ENCODE results near the gene MFAP4.

The MFAP4 gene

DNA sequence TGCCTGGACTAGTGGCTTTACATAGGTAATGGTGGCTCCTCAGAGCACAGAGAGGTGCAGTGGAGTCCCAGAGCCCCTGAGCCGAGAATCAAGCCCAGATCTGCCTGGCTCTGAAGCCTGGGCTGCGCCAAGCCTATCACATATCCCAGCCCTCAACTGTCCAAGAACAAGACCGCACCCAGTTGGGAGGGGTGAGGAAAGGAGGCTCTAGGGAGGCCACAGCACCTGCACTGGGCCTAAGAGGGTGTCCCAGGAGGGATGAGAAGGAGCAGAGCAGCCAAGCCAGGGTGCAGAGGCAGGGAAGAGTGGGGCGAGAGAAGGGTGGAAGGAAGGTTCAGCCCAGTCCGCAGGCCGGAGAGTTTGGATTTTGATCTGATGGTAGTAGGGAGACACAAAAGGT lies 23.1 kb upstream of the MFAP4 start:
- ATAC-seq: no peak
- no peak for DNase-seq

GRCh38 chr17:19409509-19409908 lies 22.5 kb upstream of the MFAP4 start:
- ATAC-seq (peak; percentile 29), DNase-seq (no peak)

DNA sequence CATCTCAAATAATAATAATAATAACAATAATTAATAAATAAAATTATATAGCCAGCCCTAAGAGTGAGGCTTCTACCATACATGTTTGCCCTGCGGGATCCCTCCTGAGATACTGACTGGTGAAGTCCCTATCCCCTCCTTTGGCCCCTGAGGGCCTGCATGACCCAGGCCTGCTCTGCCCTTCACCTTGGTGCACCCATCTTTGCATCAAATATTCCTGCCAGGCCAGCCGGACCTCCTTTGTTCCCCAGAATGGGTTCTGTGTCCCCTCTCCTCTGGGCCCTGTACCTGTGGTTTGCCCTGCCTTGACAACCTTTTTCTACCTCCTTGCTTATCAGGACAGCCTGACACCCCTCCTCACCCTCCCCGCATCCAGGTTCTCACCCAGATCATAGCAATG lies 22.1 kb upstream of the MFAP4 start:
- no peak for ATAC-seq
- no peak for DNase-seq

DNA sequence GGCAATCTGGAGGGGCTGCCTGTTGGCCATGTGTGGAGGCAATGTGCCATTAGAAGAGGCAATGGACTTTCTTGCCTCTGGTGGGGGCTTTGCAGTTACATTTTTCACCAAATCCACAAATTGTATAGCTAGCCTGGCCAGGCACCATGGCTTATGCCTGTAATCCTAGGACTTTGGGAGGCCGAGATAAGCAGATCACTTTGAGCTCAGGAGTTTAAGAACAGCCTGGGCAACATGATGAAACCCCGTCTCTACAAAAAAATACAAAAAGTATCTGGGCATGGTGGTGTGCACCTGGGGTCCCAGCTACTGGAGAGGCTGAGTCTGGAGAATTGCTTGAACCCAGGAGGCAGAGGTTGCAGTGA lies 21.3 kb upstream of the MFAP4 start:
- DNase-seq (no peak), ATAC-seq (no peak)

DNA sequence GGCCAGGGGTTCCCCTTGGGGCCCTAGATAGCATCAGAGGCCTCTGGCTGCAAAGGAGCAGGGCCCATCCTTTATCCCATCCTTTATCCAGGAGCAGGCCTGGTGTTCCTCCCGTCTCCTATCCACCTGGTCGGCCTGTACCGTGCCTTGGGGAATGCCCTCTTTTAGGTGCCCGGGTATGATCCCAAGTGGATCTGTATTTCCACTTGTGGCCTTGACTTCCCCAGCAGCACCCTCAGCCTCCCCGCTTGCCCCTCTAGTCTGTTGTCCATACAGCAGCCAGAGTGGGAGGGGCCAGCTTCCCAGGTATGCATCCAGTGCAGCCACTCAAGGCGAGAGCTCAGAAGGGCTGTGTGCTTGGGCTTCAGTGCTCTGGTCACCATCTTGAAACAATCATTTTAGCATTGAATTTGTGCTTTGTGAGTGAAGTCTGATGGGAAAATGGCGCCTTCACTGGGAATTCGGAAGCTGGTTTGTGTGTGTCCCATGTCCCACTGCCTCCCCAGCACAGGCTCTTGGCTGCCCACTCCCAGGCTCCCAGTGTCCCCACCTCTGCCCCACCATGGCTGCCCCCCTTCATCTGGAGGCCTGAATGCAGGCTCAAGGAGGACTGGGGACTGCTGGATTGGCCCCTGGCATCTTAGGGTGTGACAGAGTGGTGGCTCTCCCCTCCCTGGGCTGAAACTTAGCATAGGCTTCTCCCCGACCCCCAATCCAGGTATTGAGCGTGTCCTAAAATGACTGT lies 20.8 kb upstream of the MFAP4 start:
- no peak for ATAC-seq
- DNase-seq: no peak

- DNase-seq (no peak), ATAC-seq (no peak)
These were observed 18.1 kb upstream of the MFAP4 start for GRCh38 chr17:19405114-19405513.

DNA sequence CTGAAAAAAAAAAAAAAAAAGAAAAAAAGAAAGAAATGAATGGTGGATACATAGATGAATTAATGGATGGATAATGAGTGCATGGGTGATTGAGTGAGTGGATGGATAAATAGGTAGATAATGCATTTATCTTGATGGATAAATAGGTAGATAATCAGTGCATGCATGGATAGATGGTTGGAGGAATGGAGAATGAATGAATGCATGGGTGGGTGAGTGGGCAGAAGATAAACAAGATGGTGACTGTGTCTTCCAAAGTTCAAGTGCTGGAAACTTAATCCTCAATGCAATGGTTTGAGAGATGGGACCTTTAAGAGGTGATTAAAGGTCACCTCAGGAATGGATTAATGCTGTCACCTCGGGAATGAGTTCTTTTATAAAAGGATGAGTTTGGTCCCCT lies 17.3 kb upstream of the MFAP4 start:
- DNase-seq (no peak), ATAC-seq (no peak)

DNA sequence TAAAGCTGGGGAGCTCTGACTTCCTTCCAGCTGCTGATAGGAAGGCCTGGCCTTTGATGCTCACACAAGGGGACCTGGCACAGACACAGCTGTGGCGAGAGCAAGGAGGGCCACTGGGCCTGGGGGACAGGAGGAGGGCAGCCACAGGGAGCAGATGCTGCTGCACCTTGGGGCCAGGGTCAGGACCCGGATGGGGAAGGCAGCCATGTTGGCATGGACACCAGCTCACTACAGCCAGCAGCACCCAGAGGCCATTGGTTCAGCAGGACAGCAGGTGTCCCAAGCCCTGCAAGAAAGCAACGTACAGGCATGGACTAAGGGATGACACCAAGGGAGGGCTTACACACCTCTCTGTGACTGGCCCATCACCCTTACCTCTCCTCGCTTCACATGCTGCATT lies 16.0 kb upstream of the MFAP4 start:
- no peak for ATAC-seq
- no peak for DNase-seq

- ATAC-seq (no peak), DNase-seq (no peak)
These were observed 15.2 kb upstream of the MFAP4 start for GRCh38 chr17:19402171-19402570.

DNA sequence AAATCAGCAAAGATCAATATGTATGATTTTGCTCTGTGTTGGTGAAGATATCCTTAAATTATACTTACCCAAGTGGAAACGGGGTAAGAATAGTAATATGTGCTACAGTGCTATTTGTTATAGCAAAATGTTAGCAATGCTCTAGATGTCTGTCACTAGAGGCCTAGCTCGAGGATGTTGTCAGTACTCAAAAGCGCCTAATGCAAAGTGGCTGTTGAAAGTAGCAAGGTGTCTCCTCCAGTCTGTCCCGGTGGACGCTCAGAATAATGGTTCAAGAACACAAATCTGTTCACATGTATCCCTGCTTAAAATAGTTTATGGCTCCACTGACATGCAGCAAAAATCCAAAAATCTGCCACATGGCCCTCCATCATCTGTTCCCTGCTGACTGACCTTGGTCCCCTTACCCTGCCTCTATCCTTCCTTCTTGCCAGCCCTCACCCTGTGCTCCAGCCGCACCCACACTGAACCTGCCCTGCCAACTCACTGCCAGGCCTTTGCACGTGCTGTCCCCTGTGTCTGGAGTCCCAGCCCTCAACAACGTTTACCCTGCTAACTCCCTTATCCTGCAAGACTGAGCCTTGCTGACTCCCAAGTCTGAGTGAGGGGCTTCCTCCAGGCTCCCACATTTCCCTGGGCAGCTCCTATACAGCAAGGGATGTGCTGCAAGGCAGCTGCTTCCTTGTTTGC lies 14.5 kb upstream of the MFAP4 start:
- ATAC-seq: no peak

DNA sequence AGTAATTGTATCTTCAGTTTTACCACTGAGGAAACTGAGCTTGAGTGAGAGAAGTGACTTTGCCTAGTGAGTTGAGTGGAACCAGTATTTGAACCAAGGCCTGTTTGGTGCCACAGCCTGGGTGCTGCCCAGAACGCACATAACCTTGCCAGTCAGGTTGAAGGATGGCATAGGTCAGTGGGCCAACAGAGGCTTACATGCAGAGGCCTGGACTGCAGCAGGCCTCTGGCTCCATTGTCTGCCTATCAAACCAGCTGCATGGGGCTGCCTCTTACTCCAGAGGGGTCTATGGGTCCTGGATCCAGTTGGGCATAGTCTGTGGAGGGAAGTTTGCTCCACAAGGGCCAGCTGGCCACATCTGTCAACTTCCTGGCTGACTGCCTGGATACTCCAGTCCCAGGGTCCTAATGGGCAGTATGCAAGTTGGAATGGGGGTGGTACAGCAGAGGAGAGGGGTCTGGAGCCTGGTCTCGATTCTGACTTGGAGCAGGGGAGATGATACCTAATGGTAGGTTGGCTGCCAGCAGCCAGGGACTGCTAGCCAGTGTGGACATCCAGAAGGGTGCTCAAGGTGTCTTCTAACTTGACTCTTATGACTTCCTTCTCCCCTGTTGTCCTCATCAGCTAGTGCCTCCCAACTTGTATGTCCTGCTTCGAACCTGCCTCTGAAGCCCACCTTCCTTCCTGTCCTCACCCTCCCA lies 12.9 kb upstream of the MFAP4 start:
- ATAC-seq: no peak

More for the DNA sequence above, 14.5 kb upstream of the MFAP4 start:
- DNase-seq: no peak

DNA sequence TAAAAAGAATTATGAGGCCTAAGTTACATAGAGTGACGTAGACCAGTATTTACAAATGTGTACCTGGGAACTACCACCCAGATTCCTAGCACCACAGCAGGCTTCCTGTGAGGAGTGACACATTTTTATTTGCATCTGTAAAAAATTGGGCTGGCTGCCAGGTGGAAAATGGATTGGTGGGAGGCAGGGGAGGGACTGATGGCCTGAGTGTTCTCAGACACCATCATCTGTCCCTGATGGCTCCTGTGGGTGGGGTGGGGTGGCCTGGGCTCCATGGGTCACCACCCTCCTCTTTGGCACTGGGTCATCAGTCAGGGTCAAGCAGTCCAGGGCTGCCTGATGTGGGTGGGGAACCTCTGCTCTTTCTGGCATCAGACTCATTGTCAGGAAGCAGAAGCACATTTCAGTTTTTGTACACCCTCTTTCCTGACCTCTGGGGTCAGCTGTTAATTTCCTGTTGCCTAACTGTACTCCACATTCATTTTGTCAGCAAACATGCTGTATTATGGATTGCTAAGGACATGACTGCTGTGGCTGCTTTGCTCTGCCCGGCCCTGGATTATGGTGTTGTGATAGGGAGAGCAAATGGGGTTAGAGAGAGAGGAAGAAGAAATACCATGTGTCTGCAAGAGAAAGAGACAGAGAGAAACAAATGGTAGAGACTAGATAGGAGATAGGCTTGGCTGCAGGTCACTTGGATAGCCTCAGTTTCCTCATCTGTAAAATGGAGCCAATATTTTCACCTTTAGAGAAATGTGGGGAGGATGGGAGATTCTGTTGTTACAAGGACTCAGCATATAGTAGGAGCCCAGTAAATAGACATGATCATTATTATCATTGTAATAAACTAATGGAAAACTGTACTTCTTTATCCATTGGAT lies 11.6 kb upstream of the MFAP4 start:
- no peak for DNase-seq
- ATAC-seq: no peak

More for the DNA sequence above, 12.9 kb upstream of the MFAP4 start:
- DNase-seq: no peak

DNA sequence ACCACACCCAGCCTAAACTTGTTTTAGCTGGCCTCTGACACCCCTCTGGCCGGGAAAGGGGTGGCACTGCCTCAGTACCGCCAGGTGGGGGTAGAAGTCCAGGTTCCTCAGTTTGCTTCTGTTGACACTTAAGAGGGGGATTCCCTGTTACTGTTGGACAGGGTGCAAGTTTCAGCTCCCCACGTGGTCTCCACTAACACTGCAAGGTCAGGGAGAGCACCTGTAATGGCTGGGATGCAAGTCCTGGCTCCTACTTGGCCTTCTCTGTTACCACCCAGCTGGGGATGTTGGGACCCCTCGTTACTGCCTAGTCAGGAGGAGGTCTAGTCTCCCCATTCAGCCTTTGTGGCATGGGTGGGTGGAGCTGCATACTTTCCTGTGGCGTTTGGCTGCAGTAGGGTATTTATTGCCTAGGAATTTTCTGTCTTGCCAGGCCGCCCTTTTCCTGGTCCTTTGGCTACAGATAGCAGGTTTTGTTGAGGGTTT lies 10.6 kb upstream of the MFAP4 start:
- ATAC-seq (no peak), DNase-seq (no peak)

DNA sequence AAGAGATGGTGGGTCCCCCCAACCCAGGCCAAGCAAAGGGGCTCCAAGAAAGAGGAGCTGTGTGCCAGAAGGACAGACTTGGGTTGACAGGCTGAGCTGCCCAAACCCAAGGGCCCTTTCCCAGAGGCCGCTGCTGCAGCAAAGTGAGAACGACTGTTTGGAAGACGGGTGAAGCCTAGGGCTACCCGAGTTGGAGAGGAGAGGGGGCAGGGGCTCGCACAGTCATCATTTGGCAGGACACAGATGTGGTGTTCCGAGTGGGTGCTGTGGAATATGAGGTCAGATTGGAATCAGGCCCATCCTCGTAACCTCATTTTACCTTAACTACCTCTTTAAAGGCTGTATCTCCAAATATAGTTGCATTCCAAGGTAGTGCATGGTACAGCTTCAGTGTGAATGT lies 5.3 kb upstream of the MFAP4 start:
- ATAC-seq: no peak

DNA sequence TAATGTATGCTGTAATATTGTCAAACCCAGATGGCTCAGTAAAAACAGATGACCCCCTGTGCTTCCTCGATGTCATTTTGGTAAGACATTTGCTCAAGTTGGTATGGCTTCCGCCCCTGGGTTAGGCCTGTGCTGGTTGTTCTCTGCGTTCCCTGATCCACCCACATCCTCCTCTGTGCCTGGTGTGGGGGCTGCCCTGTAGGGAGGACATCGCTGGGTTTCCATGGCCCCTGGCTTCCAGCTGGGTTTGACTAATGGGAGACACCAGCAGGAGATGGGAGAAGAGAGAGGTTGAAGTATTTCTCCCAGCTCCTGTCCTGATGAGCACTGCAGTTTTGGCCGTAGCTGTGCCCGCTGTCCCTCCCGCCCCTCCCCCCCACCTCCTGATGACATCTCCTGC lies 4.4 kb upstream of the MFAP4 start:
- no peak for ATAC-seq
- peak; percentile 1 for DNase-seq

More for the DNA sequence above, 5.3 kb upstream of the MFAP4 start:
- DNase-seq: no peak

DNA sequence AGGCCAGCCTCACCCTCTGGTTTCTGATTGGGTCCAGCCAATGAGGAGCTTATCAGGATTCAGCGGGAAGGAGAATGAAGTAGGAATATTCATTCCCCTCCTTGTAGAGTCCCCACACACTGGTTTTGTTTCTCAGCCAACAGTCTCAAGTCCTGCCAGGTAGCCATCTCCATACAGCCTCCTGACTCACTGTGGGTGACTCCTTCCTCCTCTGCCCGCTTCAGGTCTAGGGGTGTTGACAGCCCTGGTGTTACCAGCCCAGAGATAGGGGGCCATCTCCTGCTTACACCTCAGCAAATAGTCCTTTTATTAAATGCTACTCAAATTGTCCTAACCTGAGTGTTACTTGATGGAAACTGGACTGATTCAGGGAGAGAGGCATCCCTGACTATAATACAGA lies 4.0 kb upstream of the MFAP4 start:
- no peak for ATAC-seq

GRCh38 chr17:19388791-19389785 lies 2.1 kb upstream of the MFAP4 start:
- DNase-seq: no peak
- no peak for ATAC-seq

More for the DNA sequence above, 4.0 kb upstream of the MFAP4 start:
- no peak for DNase-seq

GRCh38 chr17:19387921-19388521 lies 1.0 kb upstream of the MFAP4 start:
- DNase-seq: no peak
- no peak for ATAC-seq

DNA sequence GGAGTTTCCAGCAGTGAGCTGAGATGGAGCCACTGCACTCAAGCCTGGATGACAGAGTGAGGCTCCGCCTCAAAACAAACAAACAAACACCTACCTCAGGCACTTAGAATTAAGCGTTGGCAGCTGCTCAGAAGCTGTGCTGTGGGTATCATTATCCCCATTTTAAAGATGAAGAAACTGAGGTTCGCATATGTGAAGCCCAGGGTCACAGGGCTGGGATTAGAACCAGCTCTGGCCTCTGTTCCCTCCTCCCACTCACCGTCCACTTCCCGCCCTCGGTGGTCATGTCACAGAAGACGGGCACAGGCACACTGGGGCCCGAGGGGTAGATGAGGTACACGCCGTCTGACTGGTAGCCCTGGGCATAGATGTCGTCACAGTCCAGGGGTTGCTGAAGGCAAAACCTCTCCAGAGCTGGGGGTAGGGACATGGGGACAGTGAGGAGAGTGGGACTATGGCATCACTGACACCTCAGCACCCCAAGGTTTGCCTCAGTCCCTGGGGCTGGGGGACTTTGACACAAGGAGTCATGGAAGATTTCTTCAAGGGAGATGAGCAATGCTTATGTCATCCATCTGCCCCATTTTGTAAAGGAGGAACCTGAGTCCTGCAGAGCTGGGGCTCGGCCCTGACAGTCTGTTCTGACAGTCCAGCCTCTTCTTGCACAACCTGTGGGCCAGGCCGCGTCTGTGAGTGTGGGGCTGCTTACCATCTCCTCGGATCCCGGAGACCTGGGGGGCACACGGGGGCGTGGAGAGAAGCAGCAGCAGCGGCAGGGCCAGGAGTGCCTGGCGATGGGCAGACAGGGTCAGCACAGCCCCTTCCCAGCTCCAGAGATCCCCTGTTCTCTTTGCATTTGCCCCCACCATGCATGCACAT lies 700 bp downstream of the MFAP4 start:
- DNase-seq (no peak), ATAC-seq (peak; percentile 39)

Data from stimulated activated naive CD8-positive, alpha-beta T cell treated with anti-CD3 and anti-CD28 coated beads, Interleukin-15, Interleukin-2, amounts not matched to agents 100 U/mL and 50 U/mL, for 24 hours (primary cell).